ENCODE results near the gene KRTAP13-2.

KRTAP13-2 gene

DNA sequence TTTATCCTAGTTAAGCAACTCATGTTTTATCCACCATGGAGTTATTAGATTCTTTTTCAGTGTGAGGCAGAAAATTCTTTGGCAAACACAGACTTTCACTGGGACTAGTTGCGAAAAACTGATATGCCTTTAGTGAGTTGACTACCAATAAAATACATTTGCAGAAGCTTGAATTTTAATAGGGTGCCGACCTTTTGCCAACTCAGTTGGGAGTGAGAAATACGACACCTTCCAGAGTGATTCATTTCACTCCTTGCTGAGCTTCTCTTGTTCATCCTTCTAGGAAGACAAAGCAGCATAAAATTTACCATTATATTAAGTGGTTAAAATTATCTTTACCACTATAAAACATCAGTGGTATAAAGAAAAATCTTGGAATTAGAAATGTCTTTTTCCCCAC is 22.5 kb downstream of the KRTAP13-2 start:
- Histone ChIP-seq H3K4me1 (no peaks in the 10 kb centered on the region), H3K27me3 (no peaks in the 10 kb centered on the region), H3K27ac (no peak overlapping the region), H3K4me3 (no peak overlapping the region), H3K4me2 (no peak overlapping the region), H3K9me3 (replicated peaks in 1 of 11) (peaks cover 9 to 22% (median 16%) of the 10 kb centered on the region in 11 experiments; a peak in 17 of 22 replicates), H3K36me3 (no peaks in the 10 kb centered on the region), H4K20me1 (no peaks in the 10 kb centered on the region), H3K9ac (no peak overlapping the region)
- TF ChIP-seq Cebpa-rat (IDR thresholded peaks at IDR 0.05) = no peak

DNA sequence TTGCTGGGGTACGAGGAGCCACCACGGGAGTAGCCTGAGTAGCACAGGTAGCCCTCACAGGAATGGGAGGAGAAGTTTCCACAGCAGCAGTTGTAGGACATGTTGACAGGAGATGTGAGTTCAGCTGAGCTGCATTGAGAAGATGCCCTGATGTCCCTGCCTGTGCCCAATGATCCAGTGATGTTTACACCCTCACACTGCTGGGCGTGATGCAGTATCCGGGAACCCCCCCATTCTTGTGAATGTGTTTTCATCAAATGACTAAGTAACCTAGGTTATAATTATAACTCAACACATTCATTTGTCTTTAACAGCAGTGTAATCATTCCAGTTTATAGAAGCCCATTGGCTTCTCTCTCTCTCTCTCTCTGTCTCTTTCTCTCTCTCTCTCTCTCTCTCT is 23.6 kb downstream of the KRTAP13-2 start, which contains the start of gene KRTAP23-1:
KRTAP23-1 (minus strand) TSS at position 101 of the 400 bp plus-strand sequence; CDS start at position 101, 0 bp downstream.
- H4K20me1 ChIP-seq = no peaks in the 10 kb centered on the region
- H3K4me1 ChIP-seq = no peaks in the 10 kb centered on the region
- no peak within 1 kb of the TSS for H3K9ac ChIP-seq
- no peak within 1 kb of the TSS for H3K4me2 ChIP-seq
- H3K27me3 ChIP-seq = no peaks in the 10 kb centered on the region
- TF ChIP-seq Cebpa-rat (IDR thresholded peaks at IDR 0.05) = no peak
- peaks cover 9 to 27% (median 19%) of the 10 kb centered on the region in 11 experiments; a peak in 18 of 22 replicates for H3K9me3 ChIP-seq (replicated peaks in 1 of 11)
- no peak within 1 kb of the TSS for H3K27ac ChIP-seq
- H3K36me3 ChIP-seq = no peaks in the 10 kb centered on the region
- H3K4me3 ChIP-seq = no peak within 1 kb of the TSS

GRCh38 chr21:30345014-30345413 is 27.1 kb downstream of the KRTAP13-2 start:
- Histone ChIP-seq H3K4me3 (no peak overlapping the region), H3K9me3 (replicated peaks in 1 of 11) (peaks cover 9 to 27% (median 19%) of the 10 kb centered on the region in 11 experiments; a peak in 18 of 22 replicates), H3K27me3 (no peaks in the 10 kb centered on the region), H3K4me2 (no peak overlapping the region), H3K27ac (no peak overlapping the region), H3K4me1 (no peaks in the 10 kb centered on the region), H4K20me1 (no peaks in the 10 kb centered on the region), H3K36me3 (no peaks in the 10 kb centered on the region), H3K9ac (no peak overlapping the region)
- no peak for TF ChIP-seq Cebpa-rat (IDR thresholded peaks at IDR 0.05)

GRCh38 chr21:30340714-30341573 is 31.1 kb downstream of the KRTAP13-2 start:
- H3K4me2 ChIP-seq = no peak overlapping the region
- H3K27me3 ChIP-seq = no peaks in the 10 kb centered on the region
- no peaks in the 10 kb centered on the region for H4K20me1 ChIP-seq
- no peak overlapping the region for H3K9ac ChIP-seq
- H3K4me3 ChIP-seq = no peak overlapping the region
- TF ChIP-seq Cebpa-rat (IDR thresholded peaks at IDR 0.05) = no peak
- H3K27ac ChIP-seq = no peak overlapping the region
- no peaks in the 10 kb centered on the region for H3K36me3 ChIP-seq
- H3K4me1 ChIP-seq = no peaks in the 10 kb centered on the region
- H3K9me3 ChIP-seq (replicated peaks in 1 of 11) = peaks cover 7 to 18% (median 16%) of the 10 kb centered on the region in 11 experiments; a peak in 18 of 22 replicates

- H3K9ac ChIP-seq = no peak overlapping the region
- H3K36me3 ChIP-seq = no peaks in the 10 kb centered on the region
- no peak overlapping the region for H3K27ac ChIP-seq
- no peaks in the 10 kb centered on the region for H3K9me3 ChIP-seq (replicated peaks in 1 of 11)
- no peak for TF ChIP-seq Cebpa-rat (IDR thresholded peaks at IDR 0.05)
- no peaks in the 10 kb centered on the region for H4K20me1 ChIP-seq
- no peaks in the 10 kb centered on the region for H3K4me1 ChIP-seq
- no peaks in the 10 kb centered on the region for H3K27me3 ChIP-seq
- H3K4me3 ChIP-seq = no peak overlapping the region
- no peak overlapping the region for H3K4me2 ChIP-seq
Measured at GRCh38 chr21:30338717-30339116, 33.4 kb downstream of the KRTAP13-2 start.

GRCh38 chr21:30337772-30338171 is 34.3 kb downstream of the KRTAP13-2 start:
- no peak overlapping the region for H3K4me3 ChIP-seq
- H3K9ac ChIP-seq = no peak overlapping the region
- H3K4me1 ChIP-seq = no peaks in the 10 kb centered on the region
- H3K27ac ChIP-seq = no peak overlapping the region
- no peak overlapping the region for H3K4me2 ChIP-seq
- no peaks in the 10 kb centered on the region for H3K27me3 ChIP-seq
- H3K9me3 ChIP-seq (replicated peaks in 1 of 11) = no peaks in the 10 kb centered on the region
- no peak for TF ChIP-seq Cebpa-rat (IDR thresholded peaks at IDR 0.05)
- no peaks in the 10 kb centered on the region for H3K36me3 ChIP-seq
- H4K20me1 ChIP-seq = no peaks in the 10 kb centered on the region

- no peak within 1 kb of the TSS for H3K4me2 ChIP-seq
- H3K4me1 ChIP-seq = no peaks in the 10 kb centered on the region
- H3K9me3 ChIP-seq (replicated peaks in 1 of 11) = no peaks in the 10 kb centered on the region
- no peaks in the 10 kb centered on the region for H3K36me3 ChIP-seq
- H3K27me3 ChIP-seq = no peaks in the 10 kb centered on the region
- no peak within 1 kb of the TSS for H3K4me3 ChIP-seq
- H3K9ac ChIP-seq = no peak within 1 kb of the TSS
- no peaks in the 10 kb centered on the region for H4K20me1 ChIP-seq
- TF ChIP-seq Cebpa-rat (IDR thresholded peaks at IDR 0.05) = no peak
- H3K27ac ChIP-seq = no peak within 1 kb of the TSS
Measured at GRCh38 chr21:30337276-30337744, 34.8 kb downstream of the KRTAP13-2 start, which contains the start of gene KRTAP27-1. KRTAP27-1 (minus strand) TSS chr21:30337694; CDS start chr21:30337668, 26 bp downstream.

GRCh38 chr21:30336596-30336995 is 35.5 kb downstream of the KRTAP13-2 start:
- Histone ChIP-seq H3K4me2 (no peak overlapping the region), H3K4me3 (no peak overlapping the region), H3K9ac (no peak overlapping the region), H3K27me3 (no peaks in the 10 kb centered on the region), H4K20me1 (no peaks in the 10 kb centered on the region), H3K4me1 (no peaks in the 10 kb centered on the region), H3K27ac (no peak overlapping the region), H3K36me3 (no peaks in the 10 kb centered on the region), H3K9me3 (replicated peaks in 1 of 11) (no peaks in the 10 kb centered on the region)
- no peak for TF ChIP-seq Cebpa-rat (IDR thresholded peaks at IDR 0.05)

- no peaks in the 10 kb centered on the region for H3K27me3 ChIP-seq
- no peak overlapping the region for H3K4me3 ChIP-seq
- no peaks in the 10 kb centered on the region for H3K4me1 ChIP-seq
- no peak overlapping the region for H3K9ac ChIP-seq
- no peaks in the 10 kb centered on the region for H3K9me3 ChIP-seq (replicated peaks in 1 of 11)
- TF ChIP-seq Cebpa-rat (IDR thresholded peaks at IDR 0.05) = no peak
- no peaks in the 10 kb centered on the region for H4K20me1 ChIP-seq
- no peak overlapping the region for H3K4me2 ChIP-seq
- no peak overlapping the region for H3K27ac ChIP-seq
- no peaks in the 10 kb centered on the region for H3K36me3 ChIP-seq
Measured at GRCh38 chr21:30333736-30334135, 38.3 kb downstream of the KRTAP13-2 start.

GRCh38 chr21:30332681-30333080 is 39.4 kb downstream of the KRTAP13-2 start:
- no peak overlapping the region for H3K4me2 ChIP-seq
- H3K9me3 ChIP-seq (replicated peaks in 1 of 11) = no peaks in the 10 kb centered on the region
- no peaks in the 10 kb centered on the region for H3K36me3 ChIP-seq
- H3K27ac ChIP-seq = no peak overlapping the region
- no peak overlapping the region for H3K9ac ChIP-seq
- TF ChIP-seq Cebpa-rat (IDR thresholded peaks at IDR 0.05) = no peak
- no peaks in the 10 kb centered on the region for H3K27me3 ChIP-seq
- H3K4me1 ChIP-seq = no peaks in the 10 kb centered on the region
- H4K20me1 ChIP-seq = no peaks in the 10 kb centered on the region
- H3K4me3 ChIP-seq = no peak overlapping the region
